HG03175 (cell line): ENCODE data around the gene AQP5.

Experiments
- ATAC-seq: cut with Tn5 transposase; IDR thresholded peaks from one replicate; pipeline ENCODE4 v1.9.1; 2021; ENCODE audit warnings: mild to moderate bottlenecking, moderate library complexity; ENCODE audit not compliant: unreplicated experiment

AQP5 gene

GRCh38 chr12:49963976-49964815, 2.5 kb downstream of the AQP5 start:
- no peak for ATAC-seq

- ATAC-seq, result no peak
Measured at GRCh38 chr12:49964849-49965624, 3.4 kb downstream of the AQP5 start.

DNA sequence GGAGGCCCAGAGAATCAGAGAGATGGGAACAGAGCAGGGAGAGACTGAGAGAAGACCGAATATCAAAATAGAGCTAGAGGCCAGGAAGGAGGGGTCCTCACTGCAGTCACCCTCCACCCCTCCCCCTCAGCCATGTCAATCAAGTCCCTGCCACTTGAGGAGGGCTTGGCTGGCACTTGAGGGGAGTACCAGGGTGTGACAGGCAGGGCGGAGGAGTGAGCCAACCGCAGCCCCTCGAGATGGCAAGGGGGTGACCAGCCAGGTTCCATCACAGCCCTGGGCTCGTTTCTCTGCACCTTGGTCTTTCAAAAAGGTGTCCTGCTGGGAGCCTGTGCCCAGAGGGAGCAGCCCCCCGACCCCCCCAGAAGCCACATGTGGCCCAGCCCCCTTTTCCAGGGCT, 4.2 kb downstream of the AQP5 start:
- ATAC-seq, result no peak

DNA sequence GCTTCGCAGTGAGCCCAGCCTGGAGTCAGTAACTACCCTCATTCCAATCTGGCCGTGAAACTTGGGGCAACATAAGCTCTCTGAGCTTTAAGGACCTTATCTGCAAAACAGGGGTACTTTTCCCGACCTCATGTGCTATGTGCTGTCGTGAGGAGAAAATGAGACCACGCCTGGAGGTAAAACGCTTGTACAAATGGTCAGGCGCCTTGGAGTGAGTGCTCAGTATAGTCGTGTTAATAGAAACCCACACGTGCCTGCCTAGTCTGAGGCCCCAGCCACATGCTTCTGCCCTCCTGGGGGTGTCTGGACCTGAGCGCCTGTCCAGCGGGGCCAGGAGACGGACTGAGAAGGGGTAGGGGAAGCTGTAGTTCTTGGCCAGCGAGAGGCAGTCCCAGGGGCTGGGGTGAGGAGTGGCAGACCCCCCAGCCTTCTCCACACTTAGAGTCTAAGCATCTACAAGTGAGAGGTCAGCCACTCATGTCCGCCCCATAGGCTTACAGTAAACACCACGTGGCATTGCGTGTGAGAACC, 4.9 kb downstream of the AQP5 start:
- ATAC-seq, result no peak

DNA sequence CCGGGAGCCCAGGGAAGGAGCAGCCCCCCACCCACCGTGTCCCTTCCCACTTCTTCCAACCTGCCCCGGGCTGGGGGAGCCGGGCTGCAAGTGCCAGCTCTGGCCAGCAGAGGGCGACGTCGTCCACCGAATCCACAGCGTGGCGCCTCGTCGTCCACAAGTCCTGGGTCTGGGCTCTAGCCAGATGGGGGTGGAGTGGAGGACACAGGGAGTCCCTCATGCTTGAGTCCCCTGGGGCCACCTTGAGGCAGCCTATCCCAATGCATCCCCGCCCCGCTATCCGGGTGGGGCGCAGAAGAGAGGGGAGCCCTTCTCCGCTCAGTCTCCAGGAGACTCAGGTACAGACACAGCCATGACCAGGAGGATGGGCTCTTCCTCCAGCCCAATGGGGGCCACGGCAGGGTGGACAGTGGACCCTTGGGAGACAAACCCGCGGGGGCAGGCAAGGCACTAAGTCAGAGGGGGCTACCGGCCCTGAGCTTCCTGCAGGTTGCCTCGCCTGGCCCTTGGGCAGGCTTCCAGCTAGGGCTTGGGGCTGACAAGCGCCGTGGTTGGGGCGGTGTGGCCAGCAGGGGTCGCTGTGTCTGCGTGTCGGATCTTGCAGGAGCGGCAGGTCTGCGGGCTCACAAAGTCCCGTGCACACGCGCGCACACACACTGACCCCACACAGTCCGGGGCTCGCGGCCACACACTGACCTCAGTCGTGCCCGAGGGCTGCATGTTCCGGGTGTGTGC, 5.5 kb downstream of the AQP5 start:
- ATAC-seq, result peak; percentile 72

DNA sequence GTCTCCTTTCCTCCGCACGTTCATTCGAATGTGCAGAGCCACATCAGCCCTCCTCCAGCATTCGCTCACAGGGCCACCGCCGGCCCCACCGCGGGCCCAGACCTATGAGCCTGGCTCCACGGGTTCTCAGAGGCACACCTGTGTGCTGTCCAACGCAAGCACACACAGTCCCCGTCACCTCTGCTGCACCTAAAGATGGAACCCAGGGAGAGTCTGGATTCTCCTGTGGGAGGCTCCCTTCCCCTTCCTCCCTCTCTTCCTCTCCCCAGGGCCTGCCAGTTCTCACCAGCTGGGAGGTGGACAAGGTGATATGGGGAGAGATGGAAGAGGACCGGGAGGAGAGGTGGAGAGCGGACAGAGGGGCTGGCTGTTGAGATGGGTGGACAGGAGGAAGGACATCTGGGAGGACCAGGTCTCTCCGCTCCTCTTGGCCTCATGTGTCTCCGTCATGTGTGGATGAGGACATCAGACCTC, 6.1 kb downstream of the AQP5 start:
- no peak for ATAC-seq

GRCh38 chr12:49968471-49968870, 6.8 kb downstream of the AQP5 start:
- ATAC-seq, result no peak

DNA sequence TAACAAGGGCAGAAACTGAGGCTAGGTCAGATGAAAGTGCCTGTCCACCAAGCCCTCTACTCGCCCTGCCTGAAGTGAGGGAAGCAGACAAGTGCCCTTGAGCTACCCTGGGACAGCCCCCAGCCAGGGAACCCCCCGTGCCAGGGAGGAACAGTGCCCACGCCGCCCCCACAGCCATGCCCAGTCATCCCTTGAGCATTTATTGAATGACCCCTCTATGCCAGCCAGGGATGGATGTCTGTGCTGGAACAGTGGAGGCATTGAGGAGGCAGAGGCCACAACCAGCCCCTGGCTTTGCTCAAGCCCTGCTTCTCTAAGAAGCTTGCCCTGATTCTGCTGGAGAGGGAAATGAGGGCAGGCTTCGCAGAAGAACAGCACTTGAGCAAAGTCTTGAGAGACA, 7.4 kb downstream of the AQP5 start:
- ATAC-seq, result no peak

DNA sequence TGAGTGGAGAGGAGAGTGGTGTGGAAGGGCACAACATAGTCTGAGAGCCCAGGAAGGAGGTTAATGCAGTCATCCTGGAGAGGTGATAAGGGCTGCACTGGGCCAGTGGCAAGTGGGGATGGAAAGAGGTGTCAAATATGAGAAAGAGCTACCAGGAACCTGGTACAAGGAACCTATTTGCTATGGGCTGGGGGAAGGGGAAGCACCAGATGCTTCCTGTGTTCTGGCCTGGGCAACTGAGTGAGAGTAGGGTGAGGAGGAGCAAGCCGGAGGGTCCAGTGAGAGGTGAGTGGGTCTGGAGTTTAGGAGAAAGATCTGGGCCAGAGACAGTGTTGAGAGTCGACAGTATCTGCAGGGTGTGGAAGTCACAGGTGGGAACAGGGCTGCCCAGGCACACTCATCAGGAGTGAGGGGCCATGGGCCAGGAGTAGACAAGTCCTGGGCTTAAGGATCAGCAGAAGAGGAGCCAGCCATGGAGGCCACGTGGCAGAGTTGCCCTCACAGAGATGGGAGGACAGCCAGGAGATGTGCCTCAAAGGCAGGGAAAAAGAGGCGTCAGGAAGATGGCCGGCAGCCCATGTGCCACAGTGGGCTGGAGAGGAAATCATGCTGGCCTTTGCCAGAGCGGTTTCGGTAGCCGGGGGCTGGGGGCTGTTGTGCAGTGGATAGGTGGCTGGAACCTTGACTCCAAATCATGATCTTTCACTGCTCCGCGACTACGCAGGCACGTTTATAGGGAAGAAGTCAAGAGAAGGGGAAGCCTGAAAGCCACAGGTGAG, 8.2 kb downstream of the AQP5 start:
- ATAC-seq, result no peak

DNA sequence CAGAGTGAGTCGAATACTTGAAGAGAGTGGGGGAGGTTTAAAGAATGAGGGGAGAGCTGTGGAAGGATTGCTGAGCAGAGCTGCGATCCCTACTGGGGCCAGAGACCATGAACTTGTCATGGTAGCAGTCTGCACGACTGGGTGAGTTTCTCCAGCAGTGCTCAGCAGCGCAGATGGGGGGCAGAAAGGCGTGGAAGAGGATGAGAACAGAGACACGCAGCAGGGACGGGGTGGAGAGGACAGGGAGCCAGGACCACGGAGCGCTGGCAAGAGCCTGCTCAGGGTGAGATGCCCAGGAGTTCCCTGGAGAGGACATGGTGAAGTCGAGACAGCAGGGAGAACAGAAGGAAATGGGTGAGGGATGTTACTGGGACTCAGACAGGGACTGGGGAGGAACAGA, 9.0 kb downstream of the AQP5 start:
- no peak for ATAC-seq

DNA sequence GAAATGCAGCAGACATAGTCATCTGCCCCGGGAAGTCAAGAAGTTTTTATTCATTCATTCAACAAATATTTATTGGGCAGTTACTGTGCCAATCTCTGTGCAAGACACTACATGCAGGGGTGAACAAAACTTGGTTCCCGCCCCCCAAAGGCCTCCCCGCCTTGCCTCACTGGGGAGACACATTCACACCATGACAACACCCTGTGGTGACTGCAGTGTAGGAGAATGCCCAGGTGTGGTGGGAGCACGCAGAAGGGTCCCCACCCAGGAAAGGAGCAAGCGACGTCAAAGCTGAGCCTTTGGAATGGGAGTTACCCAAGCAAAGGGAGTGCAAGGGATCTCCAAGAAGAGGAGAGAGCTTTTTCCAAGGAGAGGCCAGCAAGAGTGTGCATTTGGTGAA, 9.5 kb downstream of the AQP5 start:
- ATAC-seq, result no peak

- no peak for ATAC-seq
Measured at GRCh38 chr12:49972129-49972528, 10.5 kb downstream of the AQP5 start.

DNA sequence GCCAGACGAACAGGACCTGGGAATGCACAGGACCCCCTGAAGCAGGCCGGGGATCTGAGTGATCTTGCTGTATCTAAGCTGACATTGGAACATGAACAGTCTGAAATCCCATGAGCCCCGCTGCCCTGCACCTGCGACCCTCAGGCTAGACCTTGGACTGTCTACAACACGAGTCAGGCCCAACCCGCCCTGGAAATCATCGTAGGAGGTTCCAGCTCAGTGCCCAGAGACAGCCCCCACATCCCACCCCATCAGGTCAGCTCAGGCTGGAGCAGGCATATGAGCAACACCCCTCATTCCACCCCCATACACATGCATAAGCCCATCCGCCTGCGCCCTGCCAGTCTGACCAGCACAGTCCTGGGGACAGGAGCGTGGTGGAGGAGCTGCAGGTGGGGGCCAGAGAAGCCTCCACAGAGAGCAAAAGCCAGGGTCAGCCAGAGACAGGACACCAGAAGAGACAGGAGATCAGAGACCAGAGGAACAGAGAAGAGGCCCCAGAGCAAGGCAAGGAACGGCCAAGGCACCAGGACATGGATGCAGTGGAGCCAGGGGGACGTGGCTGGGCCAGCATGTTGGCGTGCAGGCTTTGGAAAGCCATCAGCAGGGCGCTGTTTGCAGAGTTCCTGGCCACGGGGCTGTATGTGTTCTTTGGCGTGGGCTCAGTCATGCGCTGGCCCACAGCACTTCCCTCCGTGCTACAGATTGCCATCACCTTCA, 11.1 kb downstream of the AQP5 start, which contains the start of gene AQP6:
Gene AQP6 (plus strand): TSS at position 307 of the 720 bp plus-strand sequence. CDS start 227 bp downstream, at position 534.
- ATAC-seq, result no peak

GRCh38 chr12:49973361-49973830, 11.7 kb downstream of the AQP5 start:
- no peak for ATAC-seq

DNA sequence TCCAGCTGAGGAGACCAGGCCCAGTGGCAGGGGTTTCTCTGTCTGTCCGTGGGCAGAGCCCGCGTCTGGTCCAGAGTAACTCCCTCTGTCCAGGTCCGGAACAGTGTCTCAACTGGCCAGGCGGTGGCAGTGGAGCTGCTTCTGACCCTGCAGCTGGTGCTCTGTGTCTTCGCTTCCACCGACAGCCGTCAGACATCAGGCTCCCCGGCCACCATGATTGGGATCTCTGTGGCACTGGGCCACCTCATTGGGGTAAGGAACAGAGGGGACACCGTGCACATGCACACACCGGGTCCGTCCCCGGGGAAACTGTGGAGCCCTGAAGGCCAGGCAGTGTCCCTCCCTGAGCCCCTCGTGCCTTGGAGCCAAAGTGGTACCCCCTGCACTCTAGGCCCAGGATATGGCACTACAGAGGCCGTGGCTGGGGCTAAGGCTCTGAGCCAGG, 12.6 kb downstream of the AQP5 start:
- ATAC-seq, result no peak

GRCh38 chr12:49974677-49975317, 13.1 kb downstream of the AQP5 start:
- no peak for ATAC-seq

DNA sequence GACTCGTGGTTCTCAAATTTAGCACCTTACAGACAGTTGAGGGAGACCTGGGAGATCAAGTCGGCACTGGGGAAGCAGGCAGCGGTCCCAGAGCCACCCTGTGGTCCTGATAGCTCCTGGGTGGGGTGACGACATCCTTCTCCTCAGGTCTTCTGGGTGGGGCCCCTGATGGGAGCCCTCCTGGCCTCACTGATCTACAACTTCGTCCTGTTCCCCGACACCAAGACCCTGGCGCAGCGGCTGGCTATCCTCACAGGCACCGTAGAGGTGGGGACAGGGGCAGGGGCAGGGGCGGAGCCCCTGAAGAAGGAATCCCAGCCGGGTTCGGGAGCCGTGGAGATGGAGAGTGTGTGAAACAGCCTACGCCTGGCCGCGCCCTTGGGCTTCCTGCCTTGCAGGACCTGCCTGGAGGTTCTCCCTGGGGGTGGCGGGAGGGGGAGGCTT, 13.7 kb downstream of the AQP5 start:
- ATAC-seq, result no peak

GRCh38 chr12:49976557-49976956, 14.9 kb downstream of the AQP5 start:
- no peak for ATAC-seq

- no peak for ATAC-seq
Measured at GRCh38 chr12:49978125-49978524, 16.5 kb downstream of the AQP5 start.
